Activated naive CD8-positive, alpha-beta T cell treated with anti-CD3 and anti-CD28 coated beads, Interleukin-2, amount 50 U/mL, for 24 hours (primary cell): Measurements from ENCODE around the gene PRL.

Source experiments
- ATAC-seq: fragments of 150-1000 bp; cut with Tn5 transposase; one replicate; pipeline ENCODE4 v1.10.0; 2021
- DNase-seq: peaks from one replicate; pipeline ENCODE4 v3.0.0; 2021
- H3K27ac Mint-ChIP-seq: one replicate; pipeline ENCODE4 v1.8.0; 2021; ENCODE audit warnings: mild to moderate bottlenecking, mixed read lengths
- H3K27me3 Mint-ChIP-seq: one replicate; pipeline ENCODE4 v1.8.0; 2021; ENCODE audit warnings: mixed read lengths
- H3K36me3 Mint-ChIP-seq: one replicate; pipeline ENCODE4 v1.8.0; 2021; ENCODE audit warnings: low read depth, mixed read lengths
- H3K4me1 Mint-ChIP-seq: one replicate; pipeline ENCODE4 v1.8.0; 2021; ENCODE audit warnings: mixed read lengths
- H3K4me3 Mint-ChIP-seq: one replicate; pipeline ENCODE4 v1.8.0; 2021; ENCODE audit warnings: mild to moderate bottlenecking, moderate library complexity, mixed read lengths
- H3K9me3 Mint-ChIP-seq: one replicate; pipeline ENCODE4 v1.8.0; 2021; ENCODE audit warnings: mixed read lengths

Gene PRL

GRCh38 chr6:22313796-22314195 is 17.0 kb upstream of the PRL start:
- H3K27me3 Mint-ChIP-seq, result no peaks in the 10 kb centered on the region
- DNase-seq, result no peak
- H3K4me3 Mint-ChIP-seq, result no peak overlapping the region
- H3K36me3 Mint-ChIP-seq, result peaks cover 2% of the 10 kb centered on the region
- H3K27ac Mint-ChIP-seq, result no peak overlapping the region
- H3K9me3 Mint-ChIP-seq, result peaks cover 35% of the 10 kb centered on the region
- no peak for ATAC-seq
- H3K4me1 Mint-ChIP-seq, result no peaks in the 10 kb centered on the region

DNA sequence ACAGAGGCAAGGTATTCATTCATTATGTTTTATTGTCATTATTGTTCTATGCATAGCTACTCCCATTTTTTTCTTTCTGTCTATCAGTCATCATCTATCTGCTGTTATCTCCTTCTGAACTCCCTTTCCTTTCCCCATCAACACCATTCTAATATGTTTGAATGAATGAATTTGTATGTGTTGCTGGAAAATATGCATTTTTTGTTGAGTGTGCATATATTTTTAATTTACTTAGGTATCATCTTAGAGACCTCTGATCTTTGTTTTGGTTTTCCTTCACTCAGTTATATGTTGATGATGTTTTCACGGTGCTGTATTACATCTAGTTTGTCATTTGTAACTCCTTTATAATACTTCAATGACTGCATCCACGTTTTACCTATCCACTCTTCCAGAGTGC is 12.1 kb upstream of the PRL start:
- Mint-ChIP-seq H3K36me3 (peaks cover 2% of the 10 kb centered on the region), H3K9me3 (peaks cover 22% of the 10 kb centered on the region), H3K4me1 (no peaks in the 10 kb centered on the region), H3K4me3 (no peak overlapping the region), H3K27me3 (no peaks in the 10 kb centered on the region), H3K27ac (no peak overlapping the region)
- no peak for ATAC-seq
- DNase-seq, result no peak

DNA sequence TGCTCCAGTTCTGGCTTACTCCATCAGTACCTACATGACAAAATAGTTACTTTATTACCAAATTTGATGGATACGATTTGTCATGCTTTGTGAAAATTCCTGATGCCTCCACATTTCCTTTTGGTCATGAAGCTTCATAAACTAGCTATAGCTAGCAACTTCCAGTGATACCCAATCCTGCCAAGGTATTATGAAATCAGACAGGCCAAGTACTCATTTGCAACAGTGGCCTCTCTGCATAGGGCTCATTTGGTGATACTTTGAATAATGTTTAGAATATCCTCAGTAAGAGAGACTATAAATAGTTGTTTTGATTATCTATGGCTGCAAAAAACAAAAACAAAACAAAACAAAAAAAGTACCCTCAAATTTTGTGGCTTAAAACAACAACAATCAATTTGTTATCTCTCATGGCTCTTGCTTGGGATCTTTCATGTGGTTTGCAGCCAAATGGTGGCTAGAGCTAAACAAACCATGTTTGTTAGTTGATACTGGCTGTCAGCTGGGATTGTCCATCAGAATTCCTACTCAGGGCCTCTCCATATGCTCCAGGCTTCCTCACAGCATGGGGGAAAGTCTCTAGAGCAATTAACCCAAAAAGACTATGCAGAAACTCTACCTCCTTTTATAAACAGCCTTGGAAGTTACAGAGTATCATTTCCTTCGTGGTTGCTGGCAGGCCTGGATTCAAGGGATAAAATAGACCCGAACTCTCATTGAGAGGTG is 10.1 kb upstream of the PRL start:
- ATAC-seq (no peak), DNase-seq (no peak)
- Mint-ChIP-seq H3K27ac (no peak overlapping the region), H3K36me3 (peaks cover 2% of the 10 kb centered on the region), H3K27me3 (no peaks in the 10 kb centered on the region), H3K4me1 (peaks cover 4% of the 10 kb centered on the region), H3K9me3 (peaks cover 16% of the 10 kb centered on the region), H3K4me3 (no peak overlapping the region)

- no peaks in the 10 kb centered on the region for H3K27me3 Mint-ChIP-seq
- H3K4me3 Mint-ChIP-seq, result no peak overlapping the region
- no peak for DNase-seq
- no peak overlapping the region for H3K27ac Mint-ChIP-seq
- ATAC-seq, result no peak
- no peaks in the 10 kb centered on the region for H3K9me3 Mint-ChIP-seq
- H3K36me3 Mint-ChIP-seq, result no peaks in the 10 kb centered on the region
- H3K4me1 Mint-ChIP-seq, result peaks cover 4% of the 10 kb centered on the region
Observed at GRCh38 chr6:22302838-22303237, 6.0 kb upstream of the PRL start.

DNA sequence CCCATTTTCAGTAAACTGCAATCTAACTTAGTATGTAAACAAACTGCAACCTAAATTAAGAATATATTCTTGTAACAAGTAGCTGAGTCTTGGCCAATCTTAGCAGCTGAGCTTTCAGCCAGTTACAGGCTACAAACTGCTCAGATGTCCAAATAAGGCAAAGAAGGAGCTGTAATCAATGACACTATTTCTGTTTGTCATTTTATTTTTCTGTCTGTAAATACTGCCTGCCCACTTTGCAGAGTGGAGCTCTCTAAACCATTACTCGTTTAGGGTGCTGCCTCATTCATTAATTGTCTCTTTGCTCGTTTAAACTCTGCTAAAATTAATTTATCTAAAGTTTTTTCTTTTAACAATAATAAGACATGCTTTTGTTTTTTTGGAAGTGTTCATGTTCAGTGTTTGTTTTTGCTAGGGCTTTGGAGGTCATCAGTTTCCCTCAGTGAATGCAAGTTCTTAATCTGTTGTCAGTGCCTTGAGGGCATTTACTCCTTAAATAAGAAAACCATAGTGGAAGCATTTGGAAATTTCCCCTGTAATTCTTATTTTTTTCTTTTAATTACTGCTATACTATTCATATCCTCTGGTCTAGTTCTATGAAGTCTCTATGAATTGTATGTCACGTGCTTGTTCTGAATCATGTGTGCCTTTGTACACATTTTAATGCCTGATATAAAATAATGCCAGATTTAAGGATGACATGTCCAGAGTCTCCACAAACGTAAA is 3.6 kb upstream of the PRL start:
- Mint-ChIP-seq H3K27me3 (no peaks in the 10 kb centered on the region), H3K27ac (no peak overlapping the region), H3K9me3 (no peaks in the 10 kb centered on the region), H3K36me3 (no peaks in the 10 kb centered on the region), H3K4me1 (peaks cover 4% of the 10 kb centered on the region), H3K4me3 (no peak overlapping the region)
- no peak for DNase-seq
- no peak for ATAC-seq

GRCh38 chr6:22298475-22298890 is 1.6 kb upstream of the PRL start:
- ATAC-seq, result no peak
- Mint-ChIP-seq H3K4me3 (no peak overlapping the region), H3K27me3 (no peaks in the 10 kb centered on the region), H3K36me3 (no peaks in the 10 kb centered on the region), H3K9me3 (peaks cover 3% of the 10 kb centered on the region), H3K4me1 (peaks cover 4% of the 10 kb centered on the region), H3K27ac (no peak overlapping the region)
- DNase-seq, result no peak

DNA sequence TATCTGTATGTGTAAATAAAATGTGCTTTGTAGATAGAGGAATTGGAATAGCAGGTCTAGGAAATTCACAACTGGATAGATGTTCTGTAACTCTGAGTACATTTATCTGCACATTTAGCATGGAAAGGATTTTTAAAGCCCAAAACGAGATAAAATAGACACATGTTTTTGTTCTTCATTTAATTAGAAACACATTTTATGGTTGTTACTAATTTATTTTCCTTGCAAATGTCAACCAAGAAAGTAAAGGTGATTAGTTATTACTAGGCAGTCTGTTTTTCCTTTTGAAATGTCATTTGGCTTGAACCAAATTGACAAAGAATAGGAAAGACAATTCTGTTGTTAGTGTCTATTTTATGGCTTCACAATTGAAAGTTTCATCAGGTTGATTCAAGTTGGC is 769 bp downstream of the PRL start:
- no peaks in the 10 kb centered on the region for H3K36me3 Mint-ChIP-seq
- DNase-seq, result no peak
- H3K4me1 Mint-ChIP-seq, result no peaks in the 10 kb centered on the region
- H3K27me3 Mint-ChIP-seq, result no peaks in the 10 kb centered on the region
- H3K27ac Mint-ChIP-seq, result no peak overlapping the region
- no peak overlapping the region for H3K4me3 Mint-ChIP-seq
- H3K9me3 Mint-ChIP-seq, result peaks cover 3% of the 10 kb centered on the region
- ATAC-seq, result no peak

DNA sequence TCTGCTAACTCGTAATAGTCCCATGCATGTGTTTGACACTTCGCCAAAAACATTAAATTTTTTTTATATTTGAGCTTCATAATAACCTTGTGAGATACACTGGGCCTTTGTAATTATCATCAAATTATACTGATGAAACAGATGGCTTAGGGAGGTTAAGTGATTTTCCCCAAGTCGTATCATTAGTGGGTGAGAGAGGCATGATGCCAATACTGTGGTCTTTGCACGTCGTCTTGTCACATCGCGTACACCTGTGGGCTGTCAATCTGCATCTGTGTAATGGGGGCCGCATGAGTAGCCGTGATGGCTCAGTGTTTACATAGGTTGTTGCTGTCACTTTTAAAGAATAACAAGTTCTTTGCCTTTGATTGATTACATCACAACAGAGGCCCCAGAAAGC is 1.7 kb downstream of the PRL start:
- H3K9me3 Mint-ChIP-seq, result peaks cover 3% of the 10 kb centered on the region
- no peak overlapping the region for H3K27ac Mint-ChIP-seq
- H3K4me3 Mint-ChIP-seq, result no peak overlapping the region
- H3K27me3 Mint-ChIP-seq, result no peaks in the 10 kb centered on the region
- no peak for ATAC-seq
- H3K36me3 Mint-ChIP-seq, result no peaks in the 10 kb centered on the region
- no peaks in the 10 kb centered on the region for H3K4me1 Mint-ChIP-seq
- no peak for DNase-seq

- ATAC-seq (no peak), DNase-seq (no peak)
- Mint-ChIP-seq H3K27me3 (no peaks in the 10 kb centered on the region), H3K9me3 (peaks cover 3% of the 10 kb centered on the region), H3K36me3 (no peaks in the 10 kb centered on the region), H3K4me3 (no peak overlapping the region), H3K27ac (no peak overlapping the region), H3K4me1 (no peaks in the 10 kb centered on the region)
Observed at GRCh38 chr6:22294301-22294700, 2.5 kb downstream of the PRL start.

DNA sequence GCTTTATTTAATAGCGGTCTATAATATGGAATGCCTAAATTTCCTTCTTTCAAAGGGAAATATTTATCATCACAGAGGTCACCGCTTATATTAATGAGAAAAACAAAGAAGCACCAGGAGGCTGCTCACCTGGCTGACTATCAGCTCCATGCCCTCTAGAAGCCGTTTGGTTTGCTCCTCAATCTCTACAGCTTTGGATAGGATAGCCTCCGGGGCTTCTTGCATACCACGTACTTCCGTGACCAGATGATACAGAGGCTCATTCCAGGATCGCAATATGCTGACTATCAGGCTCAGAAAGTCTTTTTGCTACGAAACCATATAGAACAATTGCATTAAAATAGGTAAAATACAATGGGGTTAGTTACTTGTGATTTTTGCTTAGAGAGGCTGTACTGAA is 6.8 kb downstream of the PRL start:
- Mint-ChIP-seq H3K27me3 (no peaks in the 10 kb centered on the region), H3K27ac (no peak overlapping the region), H3K36me3 (no peaks in the 10 kb centered on the region), H3K4me3 (no peak overlapping the region), H3K9me3 (peaks cover 3% of the 10 kb centered on the region), H3K4me1 (no peaks in the 10 kb centered on the region)
- ATAC-seq, result no peak
- no peak for DNase-seq

DNA sequence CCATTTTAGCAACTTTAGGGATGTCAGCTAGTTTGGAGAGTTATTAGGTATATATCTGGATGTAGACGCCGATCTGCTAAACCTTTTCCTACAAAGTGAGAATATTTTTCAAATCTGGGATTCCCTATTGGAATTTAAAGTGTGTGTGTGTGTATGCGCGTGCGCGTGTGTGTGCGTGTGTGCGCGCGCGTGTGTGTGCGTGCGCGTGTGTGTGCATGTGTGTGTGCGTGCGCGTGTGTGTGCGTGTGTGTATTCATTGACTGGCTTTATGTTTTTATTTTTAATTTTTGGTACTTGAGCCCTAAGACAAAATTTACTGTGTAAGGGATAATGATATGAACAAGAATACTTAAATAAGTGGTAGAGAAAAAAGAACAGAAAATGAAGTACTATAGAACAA is 8.1 kb downstream of the PRL start:
- no peak for ATAC-seq
- no peaks in the 10 kb centered on the region for H3K9me3 Mint-ChIP-seq

DNA sequence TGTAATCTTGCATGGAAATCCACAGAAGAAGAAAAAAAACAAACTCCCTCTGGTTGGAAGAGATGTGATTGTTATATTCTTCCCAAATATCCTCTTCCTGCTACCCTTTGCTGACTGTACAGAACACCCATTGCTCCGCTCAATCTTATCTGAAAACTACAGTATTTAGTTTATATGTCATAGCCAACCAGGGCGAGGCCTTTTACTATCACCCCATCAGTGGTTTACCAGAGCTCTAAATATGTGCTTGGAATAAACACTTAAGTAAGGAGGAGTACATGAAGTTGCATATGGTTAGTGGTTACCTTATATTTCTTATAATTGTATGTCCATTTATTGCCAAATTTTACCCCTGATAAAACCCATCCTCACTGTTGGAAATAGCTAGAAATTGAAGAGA is 12.2 kb downstream of the PRL start:
- no peaks in the 10 kb centered on the region for H3K4me1 Mint-ChIP-seq
- no peak overlapping the region for H3K27ac Mint-ChIP-seq
- no peak overlapping the region for H3K4me3 Mint-ChIP-seq
- DNase-seq (no peak), ATAC-seq (no peak)
- peaks cover 2% of the 10 kb centered on the region for H3K27me3 Mint-ChIP-seq
- H3K36me3 Mint-ChIP-seq, result no peaks in the 10 kb centered on the region
- no peaks in the 10 kb centered on the region for H3K9me3 Mint-ChIP-seq

More for the DNA sequence above, 8.1 kb downstream of the PRL start:
- Mint-ChIP-seq H3K4me1 (no peaks in the 10 kb centered on the region), H3K36me3 (no peaks in the 10 kb centered on the region), H3K27ac (no peak overlapping the region), H3K4me3 (no peak overlapping the region), H3K27me3 (peaks cover 2% of the 10 kb centered on the region)
- no peak for DNase-seq

DNA sequence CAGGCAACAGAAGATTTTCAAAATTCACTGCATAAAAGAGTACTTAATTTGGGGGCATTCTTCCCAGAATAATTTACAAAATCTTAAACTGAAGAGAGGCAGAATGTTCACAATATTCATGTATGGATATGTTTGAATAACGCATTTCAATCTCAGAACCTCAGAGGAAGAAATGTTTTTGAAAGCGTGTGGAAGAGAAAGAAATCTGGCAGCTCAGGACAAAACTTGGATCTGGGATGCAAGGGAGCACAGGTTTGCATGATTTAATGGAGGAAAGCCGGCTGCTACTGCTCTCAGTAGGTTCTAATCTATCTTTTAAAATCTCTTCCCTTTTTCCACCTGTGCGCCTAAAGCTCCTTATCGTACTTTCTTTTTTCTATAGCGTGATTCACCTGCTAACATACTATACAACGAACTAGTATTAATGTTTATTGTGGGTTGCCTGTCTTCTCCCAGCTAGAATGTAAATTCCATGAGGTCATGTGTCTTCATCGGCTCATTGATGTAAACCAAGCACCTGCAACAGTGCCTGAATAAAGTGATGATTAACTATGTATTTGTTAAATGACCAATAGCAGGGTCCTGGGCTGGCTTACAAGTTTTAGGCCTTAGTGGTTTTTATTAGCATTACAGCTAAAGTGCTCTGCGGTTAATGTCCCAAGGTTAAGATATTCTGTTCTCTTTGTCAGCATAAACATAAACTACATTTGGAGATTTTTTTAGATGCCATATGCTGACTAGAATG is 15.3 kb downstream of the PRL start:
- Mint-ChIP-seq H3K27me3 (peaks cover 2% of the 10 kb centered on the region), H3K4me3 (no peak overlapping the region), H3K4me1 (no peaks in the 10 kb centered on the region), H3K36me3 (no peaks in the 10 kb centered on the region), H3K9me3 (peaks cover 9% of the 10 kb centered on the region), H3K27ac (no peak overlapping the region)
- no peak for DNase-seq
- no peak for ATAC-seq

GRCh38 chr6:22279427-22279826 is 17.4 kb downstream of the PRL start:
- H3K27me3 Mint-ChIP-seq, result peaks cover 2% of the 10 kb centered on the region
- H3K27ac Mint-ChIP-seq, result no peak overlapping the region
- DNase-seq, result no peak
- peaks cover 15% of the 10 kb centered on the region for H3K9me3 Mint-ChIP-seq
- H3K36me3 Mint-ChIP-seq, result no peaks in the 10 kb centered on the region
- no peaks in the 10 kb centered on the region for H3K4me1 Mint-ChIP-seq
- no peak overlapping the region for H3K4me3 Mint-ChIP-seq
- no peak for ATAC-seq

GRCh38 chr6:22271081-22271480 is 25.8 kb downstream of the PRL start:
- no peak for ATAC-seq
- H3K27ac Mint-ChIP-seq, result no peak overlapping the region

More at GRCh38 chr6:22271081-22271480, 25.8 kb downstream of the PRL start:
- H3K4me3 Mint-ChIP-seq, result no peak overlapping the region
- no peaks in the 10 kb centered on the region for H3K27me3 Mint-ChIP-seq
- no peak for DNase-seq
- H3K36me3 Mint-ChIP-seq, result no peaks in the 10 kb centered on the region
- H3K4me1 Mint-ChIP-seq, result peaks cover 8% of the 10 kb centered on the region
- peaks cover 6% of the 10 kb centered on the region for H3K9me3 Mint-ChIP-seq
